GM12892 (cell line): ENCODE data around the gene DNAJB11.

Experiments
- POLR2A ChIP-seq: IDR thresholded peaks from 2 replicates; pipeline ENCODE4 v1.6.1; 2011; ENCODE audit warnings: low read depth, low read length, control low read depth
- POLR2AphosphoS5 ChIP-seq: IDR thresholded peaks from 2 replicates; pipeline ENCODE4 v1.6.1; 2011; ENCODE audit warnings: low read depth, low read length, control low read depth
- TAF1 ChIP-seq: IDR thresholded peaks from 2 replicates; pipeline ENCODE4 v1.6.1; 2011; ENCODE audit warnings: low read depth, mild to moderate bottlenecking, control low read depth, low read length, borderline replicate concordance

GRCh38 chr3:186605078-186605477, 34.6 kb downstream of the DNAJB11 start:
- TF ChIP-seq POLR2AphosphoS5 = no peak
- no peak for TF ChIP-seq POLR2A
- no peak for TF ChIP-seq TAF1
